GM18511 (cell line): ENCODE data around the gene BEX2.

ENCODE experiments used
- ATAC-seq: cut with Tn5 transposase; IDR thresholded peaks from one replicate; pipeline ENCODE4 v1.9.1; 2021; ENCODE audit warnings: mild to moderate bottlenecking, moderate library complexity; ENCODE audit not compliant: unreplicated experiment

BEX2 gene

DNA sequence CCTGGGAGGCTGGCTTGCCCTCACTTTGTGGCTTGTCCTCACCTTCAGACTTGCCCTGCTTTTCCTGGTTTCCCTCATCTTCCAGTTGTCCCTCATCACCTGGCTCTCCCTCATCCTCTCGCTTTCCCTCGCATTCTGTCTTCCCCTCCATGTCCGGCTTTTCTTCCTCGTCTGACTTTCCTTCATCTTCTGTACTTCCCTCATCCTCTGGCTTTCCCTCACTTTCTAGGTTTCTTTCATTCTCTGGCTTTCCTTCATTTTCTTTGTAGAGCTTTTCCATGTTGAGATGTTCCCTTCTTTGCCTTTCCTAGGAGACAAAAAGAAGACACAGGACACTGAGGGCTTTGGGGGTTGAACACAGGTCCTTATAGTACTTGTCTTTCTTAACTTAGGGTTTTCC lies 36.5 kb downstream of the BEX2 start:
- no peak for ATAC-seq
